NT2/D1 (cell line): ENCODE data around the gene LITAFD.

ENCODE experiments used
- YY1 ChIP-seq: IDR thresholded peaks from 2 replicates; pipeline ENCODE4 v1.6.1; 2011; ENCODE audit not compliant: insufficient read length, insufficient read depth
- ZNF274 ChIP-seq: IDR thresholded peaks from 2 replicates; pipeline ENCODE4 v1.6.1; 2011; ENCODE audit warnings: mild to moderate bottlenecking, low read depth, low read length

GRCh38 chr16:8853150-8853549 lies 29.0 kb upstream of the LITAFD start:
- TF ChIP-seq YY1 (no peak), ZNF274 (no peak)
